Measurements from ENCODE around the gene ATOH8.

ATOH8 gene

GRCh38 chr2:85719609-85720240 lies 34.1 kb upstream of the ATOH8 start:
- no peak for DNase-seq

- DNase-seq, result no peak
These were observed 33.3 kb upstream of the ATOH8 start for GRCh38 chr2:85720533-85720932.

- DNase-seq, result no peak
These were observed 32.1 kb upstream of the ATOH8 start for GRCh38 chr2:85721641-85722040.

- DNase-seq, result no peak
These were observed 31.3 kb upstream of the ATOH8 start for GRCh38 chr2:85722519-85722918.

GRCh38 chr2:85723707-85724360 lies 30.0 kb upstream of the ATOH8 start:
- DNase-seq, result no peak

GRCh38 chr2:85724731-85725181 lies 29.0 kb upstream of the ATOH8 start:
- no peak for DNase-seq

GRCh38 chr2:85725451-85725850 lies 28.3 kb upstream of the ATOH8 start:
- no peak for DNase-seq

- no peak for DNase-seq
These were observed 26.0 kb upstream of the ATOH8 start for GRCh38 chr2:85727798-85728197.

GRCh38 chr2:85728342-85728741 lies 25.4 kb upstream of the ATOH8 start:
- DNase-seq, result no peak

- DNase-seq, result peak; percentile 73
These were observed 24.6 kb upstream of the ATOH8 start for GRCh38 chr2:85728883-85729824.

- DNase-seq, result no peak
These were observed 23.8 kb upstream of the ATOH8 start for GRCh38 chr2:85729825-85730510.

GRCh38 chr2:85730686-85731230 lies 23.0 kb upstream of the ATOH8 start:
- DNase-seq, result no peak

GRCh38 chr2:85731606-85732005 lies 22.2 kb upstream of the ATOH8 start:
- DNase-seq, result no peak

- no peak for DNase-seq
These were observed 21.2 kb upstream of the ATOH8 start for GRCh38 chr2:85732467-85733120.

- no peak for DNase-seq
These were observed 20.4 kb upstream of the ATOH8 start for GRCh38 chr2:85733121-85733960.

- DNase-seq, result no peak
These were observed 19.8 kb upstream of the ATOH8 start for GRCh38 chr2:85734015-85734414.

- DNase-seq, result no peak
These were observed 18.7 kb upstream of the ATOH8 start for GRCh38 chr2:85734942-85735608.

- no peak for DNase-seq
These were observed 18.1 kb upstream of the ATOH8 start for GRCh38 chr2:85735691-85736090.

- DNase-seq, result no peak
These were observed 17.1 kb upstream of the ATOH8 start for GRCh38 chr2:85736456-85737355.

- DNase-seq, result no peak
These were observed 16.3 kb upstream of the ATOH8 start for GRCh38 chr2:85737481-85737880.
